ENCODE results near the gene CACNG4.

The CACNG4 gene

DNA sequence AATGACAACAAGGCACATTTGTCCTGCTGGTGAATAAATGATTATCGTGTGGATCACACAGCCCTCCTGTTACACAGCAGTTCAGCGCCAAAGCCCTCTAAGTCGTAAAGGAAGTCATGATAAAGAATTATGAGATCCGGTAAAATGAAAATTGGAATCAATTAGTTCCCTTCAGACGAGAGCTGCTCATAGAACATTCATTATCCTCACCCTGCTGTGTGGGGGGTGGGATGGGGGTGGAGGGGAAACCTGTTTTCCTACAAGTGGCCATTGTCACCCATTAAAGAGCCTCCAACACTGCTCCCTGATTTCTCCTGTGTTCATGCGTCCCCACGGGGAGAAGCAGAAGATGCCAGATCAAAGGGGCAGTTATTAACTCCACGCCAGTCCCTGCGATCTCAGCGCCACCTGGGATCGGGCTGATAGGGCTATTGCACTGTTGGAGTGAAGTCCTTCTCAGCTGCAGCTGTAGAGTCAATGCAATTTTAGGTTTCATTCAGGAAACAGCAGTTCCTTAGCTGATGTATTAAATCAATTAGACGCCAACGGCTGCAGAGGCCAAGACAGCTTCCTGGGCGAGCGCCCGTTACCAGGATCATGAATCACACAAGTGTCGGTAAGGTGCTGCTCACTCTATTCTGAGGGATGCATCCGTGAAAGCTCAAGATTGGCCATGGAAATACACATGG, 19.2 kb upstream of the CACNG4 start:
- no peak for DNase-seq

DNA sequence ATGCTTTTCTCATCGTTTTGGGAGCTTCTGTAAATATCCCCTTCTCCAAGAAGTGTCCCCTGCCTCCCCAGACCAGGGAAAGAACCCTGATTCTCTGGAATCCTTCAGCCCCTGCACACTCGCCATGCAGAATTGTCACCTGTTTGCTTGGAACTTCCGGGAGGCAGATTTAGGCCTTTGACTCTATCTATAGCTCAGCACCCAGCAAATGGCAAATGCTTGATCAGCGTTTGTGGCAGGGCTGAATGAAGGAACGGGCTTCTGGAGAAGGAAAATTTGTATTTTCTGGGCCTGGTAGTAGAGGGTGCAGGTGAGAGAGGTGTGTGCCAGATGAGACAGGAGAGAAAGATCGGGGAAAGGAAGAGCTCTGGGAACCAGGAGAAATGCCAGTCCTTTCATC, 18.3 kb upstream of the CACNG4 start:
- no peak for DNase-seq

DNA sequence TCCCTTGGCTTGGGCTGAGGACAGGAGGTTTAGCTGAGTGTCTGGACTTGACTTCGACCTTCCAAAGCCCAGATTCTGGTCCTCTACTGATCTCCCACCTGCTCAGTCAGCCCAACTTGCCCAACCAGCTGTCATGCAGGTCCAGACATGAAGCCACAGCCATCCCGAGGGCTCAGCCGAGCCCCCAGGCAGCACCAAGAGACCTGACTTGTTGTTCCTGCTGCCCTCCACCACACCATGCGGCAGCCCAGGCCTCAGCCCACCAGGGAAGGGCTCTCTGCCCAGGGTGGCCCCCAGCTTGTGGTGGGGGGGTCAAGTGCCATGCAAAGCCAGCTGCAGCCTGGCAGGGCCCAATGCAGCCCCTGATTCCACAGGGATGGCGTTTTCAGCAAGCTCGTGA, 17.2 kb upstream of the CACNG4 start:
- no peak for DNase-seq

DNA sequence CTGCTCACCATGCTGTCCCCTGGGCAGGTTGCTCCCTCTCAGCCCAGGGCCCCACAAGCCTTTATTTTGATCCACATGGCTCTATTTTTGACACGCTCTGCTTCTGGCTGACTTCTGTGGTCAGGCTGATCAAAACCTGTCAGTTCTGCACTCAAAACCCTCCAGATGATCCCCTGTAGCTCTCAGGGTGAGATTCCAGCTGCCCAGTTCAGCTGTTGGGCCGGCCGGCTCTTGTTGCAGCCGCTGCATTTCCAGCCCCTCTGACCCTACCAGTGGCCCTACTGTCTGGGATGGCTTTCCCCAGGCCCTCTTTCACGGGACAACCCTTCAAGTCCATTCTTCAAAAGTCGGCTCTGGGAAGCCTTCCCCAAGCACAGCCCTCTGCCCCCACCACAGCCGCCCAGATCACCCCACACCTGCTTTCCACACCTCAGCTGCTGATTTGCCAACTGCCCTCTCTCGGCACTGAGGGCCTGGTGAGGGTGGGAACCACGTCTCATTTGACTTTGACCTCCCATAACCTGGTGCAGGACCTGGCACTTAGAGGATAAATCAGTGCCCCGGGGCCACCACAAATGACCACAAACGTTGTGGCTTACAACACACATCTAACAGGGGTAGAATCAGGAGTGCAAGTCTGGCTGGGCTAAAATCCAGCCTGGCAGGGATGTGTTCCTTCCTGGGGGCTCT, 16.3 kb upstream of the CACNG4 start:
- no peak for DNase-seq

DNA sequence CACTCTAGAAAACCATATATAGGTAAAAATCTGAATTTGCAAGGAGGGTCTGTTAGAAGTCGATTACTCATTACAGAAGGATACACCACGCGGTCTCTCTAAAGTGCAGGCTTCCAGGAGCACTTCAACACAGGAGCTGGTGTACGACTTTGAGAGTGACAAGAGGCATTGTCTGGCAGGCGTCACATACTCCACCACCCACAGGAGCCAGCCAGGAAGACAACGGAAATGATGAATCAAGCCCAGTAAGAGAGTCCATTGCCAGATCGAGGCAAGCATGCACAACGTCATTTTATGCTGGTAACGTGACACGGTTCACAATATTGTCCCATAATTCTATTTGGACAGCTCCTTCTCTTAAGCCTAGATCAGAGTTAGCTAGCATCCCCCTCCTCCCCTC, 15.0 kb upstream of the CACNG4 start:
- DNase-seq, result no peak

DNA sequence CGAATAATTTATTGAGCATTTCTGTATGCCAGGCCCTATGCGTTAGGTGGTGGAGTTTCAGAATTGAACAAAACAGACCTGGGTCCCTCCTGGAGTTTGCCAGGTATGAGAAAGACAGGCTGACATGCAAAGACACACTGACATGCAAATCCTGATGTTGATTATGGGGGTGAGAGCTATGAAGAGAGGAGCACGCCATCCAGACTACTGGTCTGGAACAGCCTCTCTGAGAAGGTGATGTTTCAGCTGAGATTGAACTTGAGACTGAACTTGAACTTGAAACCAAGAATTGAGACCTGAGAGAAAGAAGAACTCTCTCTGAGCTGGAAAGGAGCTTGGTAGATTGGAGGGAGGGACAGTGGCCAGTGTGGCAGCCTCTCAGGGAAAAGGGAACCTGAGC, 14.2 kb upstream of the CACNG4 start:
- DNase-seq, result no peak

DNA sequence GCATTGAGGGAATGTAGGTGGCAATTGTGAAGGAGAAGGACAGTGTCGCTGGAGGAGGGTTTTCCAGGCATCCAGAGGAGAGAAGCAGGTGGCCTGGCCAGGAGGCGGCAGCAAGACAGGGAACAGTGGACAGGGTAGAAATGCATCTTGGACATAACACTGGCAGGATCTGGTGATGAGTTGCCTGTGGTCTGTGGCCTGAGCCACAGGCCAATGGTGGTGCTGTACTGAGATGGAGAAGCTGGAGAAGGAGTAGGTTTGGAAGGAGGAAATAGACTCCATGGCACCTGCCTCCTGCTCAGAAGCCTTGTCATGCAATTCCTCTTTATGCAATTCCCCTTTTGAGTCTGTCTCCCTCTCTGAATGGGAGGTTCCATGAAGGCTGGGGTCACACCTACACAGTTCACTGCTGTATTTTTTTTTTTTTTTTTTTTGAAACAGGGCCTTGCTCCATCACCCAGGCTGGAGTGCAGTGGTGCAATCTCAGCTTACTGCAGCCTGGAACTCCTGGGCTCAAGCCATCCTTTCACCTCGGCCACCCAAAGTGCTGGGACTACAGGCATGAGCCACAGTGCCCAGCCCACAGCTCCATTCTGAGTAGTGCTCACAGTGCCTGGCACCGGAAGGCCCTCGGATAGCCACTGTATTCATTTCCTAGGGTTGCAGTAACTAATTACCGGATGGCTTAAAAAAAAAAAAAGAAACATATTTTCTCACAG, 13.5 kb upstream of the CACNG4 start:
- no peak for DNase-seq

DNA sequence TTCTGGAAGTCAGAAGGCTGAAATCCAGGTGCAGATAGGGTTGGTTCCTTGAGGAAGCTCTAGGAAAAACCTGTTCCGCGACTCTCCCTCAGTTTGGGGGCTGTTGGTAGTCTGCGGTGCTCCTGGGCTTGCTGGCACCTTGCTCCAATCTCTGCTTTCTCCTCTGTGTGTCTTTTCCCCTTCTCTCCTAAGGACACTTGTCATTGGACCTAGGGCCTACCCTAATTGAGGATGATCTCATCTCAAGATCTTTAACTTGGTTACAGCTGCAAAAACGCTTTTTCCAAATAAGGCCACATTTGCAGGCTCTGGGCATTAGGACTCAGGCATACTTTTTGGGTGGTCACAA, 12.9 kb upstream of the CACNG4 start:
- DNase-seq, result no peak

DNA sequence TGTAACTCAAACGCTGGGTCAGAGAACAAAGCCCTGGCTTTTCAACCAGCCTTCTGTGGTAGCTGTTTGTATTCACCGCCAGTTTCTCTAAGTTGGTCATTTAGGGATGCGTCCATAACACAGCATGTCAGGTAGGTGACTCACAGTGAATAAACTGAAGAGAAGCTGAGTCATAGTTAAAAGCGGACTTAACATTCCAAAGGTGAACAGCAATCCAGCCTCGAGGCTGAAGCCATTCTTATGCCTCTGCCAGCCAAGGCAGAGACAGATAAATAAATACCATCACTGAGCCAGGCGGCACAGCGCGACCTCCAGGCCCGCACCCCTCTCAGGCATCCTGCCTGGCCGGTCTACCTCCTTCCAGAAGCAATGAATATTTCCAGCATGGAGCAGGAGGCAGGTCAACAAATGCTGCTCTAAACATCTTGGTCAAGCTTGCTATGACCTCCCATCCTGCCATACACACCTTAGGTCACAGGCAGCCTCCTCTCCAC, 12.4 kb upstream of the CACNG4 start:
- DNase-seq, result no peak

DNA sequence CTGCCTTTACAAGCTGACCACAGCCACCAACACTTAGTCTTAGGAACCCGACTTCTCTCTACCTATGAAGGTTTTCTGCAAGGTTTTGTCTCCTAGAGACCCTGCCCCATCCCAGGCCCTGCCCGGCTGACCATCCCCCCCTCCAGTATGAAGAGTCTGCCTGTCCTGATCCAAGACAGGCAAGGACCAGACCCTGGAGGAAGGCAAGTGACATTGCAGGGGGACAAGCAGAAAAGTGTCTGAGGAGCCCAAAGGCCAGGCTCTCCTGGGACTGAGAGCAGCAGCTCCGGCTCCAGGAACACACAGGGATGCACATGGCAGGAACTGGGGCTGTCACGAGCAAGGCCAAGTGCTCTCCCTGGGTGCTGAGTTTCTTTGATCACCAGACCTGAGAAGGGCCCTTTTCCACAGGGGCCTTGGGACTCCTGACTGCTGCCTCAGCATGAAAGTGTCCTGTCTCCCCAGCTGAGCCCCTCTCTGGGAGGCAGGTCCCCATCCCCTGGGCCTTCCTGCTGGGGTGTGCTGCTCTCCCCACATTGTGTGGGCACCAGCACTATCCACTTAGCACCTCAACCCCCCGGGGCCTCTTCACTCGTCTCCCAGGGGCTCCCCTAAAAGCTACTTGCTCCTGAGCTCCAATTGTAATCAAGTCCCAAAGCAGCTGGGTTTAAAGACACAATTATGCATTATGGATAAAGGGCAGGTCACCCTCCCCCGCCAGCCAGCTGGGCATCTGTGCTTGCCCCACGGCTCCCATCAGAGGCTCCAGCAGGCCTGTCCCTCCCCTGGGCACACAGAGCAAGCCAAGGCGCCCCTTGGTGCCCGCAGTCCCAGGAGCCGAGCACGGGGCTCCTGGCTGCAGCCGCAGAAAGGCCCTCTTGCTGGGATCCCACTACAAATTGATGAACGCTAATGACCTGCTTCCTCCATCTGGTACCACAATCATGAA, 11.6 kb upstream of the CACNG4 start:
- no peak for DNase-seq

DNA sequence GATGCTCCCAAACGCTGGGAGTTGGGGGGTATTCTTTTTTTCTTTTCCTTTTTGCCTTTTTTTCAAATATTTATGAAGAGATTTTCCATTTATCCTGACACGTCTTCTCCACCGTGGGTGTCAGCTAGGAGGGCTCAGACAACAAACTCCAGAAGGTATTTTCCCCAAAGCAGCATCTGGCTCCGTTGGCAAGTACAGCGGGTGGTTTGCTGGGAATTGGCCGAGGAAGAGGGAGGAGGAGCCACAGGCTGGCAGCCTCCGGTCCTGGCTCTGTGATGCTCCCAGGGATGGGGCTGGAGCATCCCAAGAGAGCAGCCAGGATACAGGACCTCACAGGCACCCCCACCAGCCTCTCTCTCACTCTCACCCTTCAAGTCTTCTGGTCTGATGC, 10.9 kb upstream of the CACNG4 start:
- DNase-seq, result no peak

DNA sequence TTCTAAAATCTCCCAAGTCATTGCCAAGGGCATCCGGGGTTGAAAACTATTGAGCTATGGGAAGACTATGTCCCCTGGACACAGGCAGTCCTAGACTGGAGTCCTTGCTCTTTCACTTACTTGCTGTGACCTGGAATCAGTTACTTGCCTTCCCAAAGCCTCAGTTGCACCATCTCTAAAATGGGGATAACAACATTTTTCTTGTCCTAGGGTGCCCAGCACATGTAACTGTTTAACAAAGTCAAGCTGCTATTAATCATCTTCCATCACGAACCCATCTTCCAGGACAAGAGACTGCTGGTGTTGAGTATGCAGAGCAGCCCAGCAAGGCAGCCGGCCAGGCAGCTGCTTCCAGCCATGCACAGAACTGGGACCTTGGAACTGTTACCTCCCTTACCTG, 9.9 kb upstream of the CACNG4 start:
- no peak for DNase-seq

DNA sequence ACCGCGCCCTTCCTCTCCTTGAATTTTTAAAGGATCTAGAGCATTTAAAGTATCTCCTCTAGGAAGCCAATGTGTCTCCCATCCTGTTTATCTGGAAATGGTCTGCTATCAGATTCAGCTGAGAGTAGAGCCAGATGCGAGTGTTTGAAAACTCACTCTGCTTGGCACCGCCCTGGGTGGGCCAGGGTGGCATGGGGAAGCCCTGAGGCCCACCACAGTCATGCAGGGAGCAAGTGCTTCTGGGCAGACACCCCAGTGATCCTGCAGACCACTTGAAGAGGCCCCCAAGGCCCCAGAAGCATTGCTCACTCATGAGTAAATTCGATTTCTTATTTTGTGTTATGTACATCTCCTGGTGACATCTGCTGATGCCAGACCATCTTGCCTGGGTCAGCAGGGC, 8.7 kb upstream of the CACNG4 start:
- DNase-seq, result no peak

DNA sequence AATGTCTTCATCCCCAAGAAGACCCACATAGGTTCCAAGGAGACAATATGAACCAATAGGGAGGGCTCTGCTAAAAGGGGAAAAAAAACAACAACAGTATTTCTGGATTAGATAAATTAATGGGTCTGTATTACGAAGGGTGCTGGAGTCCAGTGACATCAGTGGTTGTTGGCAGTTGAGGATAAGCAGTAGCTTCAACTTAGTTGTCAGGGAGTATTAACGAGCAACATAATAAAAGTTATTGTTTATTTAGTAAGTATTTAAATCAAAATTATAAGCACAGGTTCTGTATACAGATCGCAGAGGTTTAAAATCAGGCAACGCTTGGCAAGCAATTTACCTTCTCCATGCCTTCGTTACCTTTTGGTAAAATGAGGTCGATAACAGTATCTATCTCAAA, 7.6 kb upstream of the CACNG4 start:
- DNase-seq, result no peak

DNA sequence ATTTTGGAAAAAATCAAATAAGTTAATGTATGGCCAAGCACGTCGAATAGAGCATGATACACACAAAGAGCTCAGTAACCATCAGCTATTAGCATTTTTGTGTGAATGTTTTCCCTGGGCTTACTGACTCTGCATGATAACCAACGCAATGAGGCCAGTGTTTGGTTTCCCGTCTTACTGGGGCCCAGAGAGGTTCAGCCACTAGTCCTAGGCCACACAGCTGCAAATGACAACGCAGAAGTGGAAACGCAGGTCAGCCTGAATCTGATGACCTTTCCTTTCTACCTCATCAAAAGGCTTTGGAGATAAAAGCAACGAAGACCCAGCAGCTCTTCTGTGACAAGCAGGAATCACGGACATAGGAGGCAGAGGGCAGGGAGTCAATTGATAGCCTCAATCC, 7.2 kb upstream of the CACNG4 start:
- no peak for DNase-seq

DNA sequence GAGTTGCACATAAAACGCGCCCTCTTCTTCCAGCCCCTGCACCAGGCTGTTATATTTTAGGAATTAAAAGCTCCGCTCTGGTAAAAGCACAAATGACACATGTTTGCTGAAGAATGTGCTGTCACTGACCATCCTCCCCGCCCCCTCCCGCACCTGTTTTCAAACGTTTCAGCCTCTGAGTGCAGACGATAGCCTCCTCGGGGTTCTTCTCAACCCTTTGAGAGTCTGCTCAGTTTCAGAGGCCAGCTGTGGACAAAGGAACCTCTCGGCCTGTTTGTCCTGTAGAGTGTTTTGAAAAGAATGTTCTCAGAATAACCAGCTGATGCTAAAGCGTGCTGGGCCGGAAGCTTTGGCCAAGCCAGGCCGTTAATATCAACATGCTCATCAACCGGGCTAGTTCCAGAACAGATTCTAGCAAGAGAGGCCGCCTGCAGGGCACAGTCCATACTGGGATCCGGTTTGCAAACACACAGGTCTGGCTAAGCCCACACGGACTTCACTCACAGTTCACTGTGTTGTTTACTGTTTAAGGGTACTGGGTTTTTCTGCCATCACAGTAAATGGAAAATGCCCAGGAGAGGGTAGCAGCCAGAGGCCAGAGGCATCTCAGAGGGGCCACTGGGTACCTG, 6.4 kb upstream of the CACNG4 start:
- no peak for DNase-seq

DNA sequence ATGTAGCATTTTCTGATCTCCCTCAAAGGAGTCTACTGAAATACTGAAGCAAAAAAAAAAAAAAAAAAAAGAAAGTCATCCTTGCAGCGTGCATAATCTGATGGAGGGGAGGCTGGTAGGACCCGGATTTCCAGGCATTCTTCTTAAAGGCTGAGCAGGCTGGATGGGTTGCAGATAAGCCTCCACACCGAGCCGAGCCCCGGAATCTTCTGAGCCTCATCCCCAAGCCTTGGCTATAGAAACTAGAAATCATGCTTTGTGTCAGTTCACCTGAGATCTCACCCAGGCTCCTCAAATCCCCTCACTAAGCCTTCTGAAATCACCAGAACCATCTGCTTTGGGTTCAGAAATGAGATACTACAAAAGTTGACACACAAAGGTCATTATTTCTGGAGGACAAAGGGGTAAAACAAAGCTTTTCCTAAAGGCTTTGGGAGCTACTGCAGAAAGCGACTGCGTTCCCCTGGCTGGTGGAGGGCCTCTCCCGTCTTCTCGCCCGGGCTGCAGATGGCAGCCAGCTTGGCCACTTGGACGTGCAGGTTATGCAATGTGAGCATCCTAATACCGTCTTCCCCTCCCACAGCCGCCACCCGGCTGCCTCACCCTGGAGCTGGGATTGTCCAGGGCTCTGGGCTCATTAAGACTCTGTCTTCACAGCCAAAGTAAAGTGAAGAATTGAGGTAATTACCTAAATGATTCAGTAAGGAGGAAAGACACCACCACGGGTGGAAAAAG, 4.7 kb upstream of the CACNG4 start:
- DNase-seq, result no peak

DNA sequence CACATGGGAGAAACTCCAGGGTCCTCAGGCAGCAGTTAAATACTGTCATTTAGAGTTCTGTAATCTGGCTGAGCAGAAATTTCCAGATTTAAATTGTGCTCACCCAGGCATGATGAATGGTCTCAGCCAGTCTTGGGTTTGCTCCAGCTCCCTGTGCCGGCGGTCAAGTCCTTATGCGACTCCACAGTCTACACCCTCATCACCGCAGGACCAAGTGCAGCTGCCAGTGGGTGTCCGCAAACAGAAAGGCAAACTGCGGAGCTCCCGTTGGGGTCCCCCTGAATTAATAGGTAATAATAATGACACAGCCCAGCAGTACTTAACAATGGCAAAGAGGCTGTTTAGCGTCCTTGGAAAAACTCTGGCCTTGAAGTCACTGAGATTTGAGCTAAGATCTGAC, 3.9 kb upstream of the CACNG4 start:
- DNase-seq, result no peak

DNA sequence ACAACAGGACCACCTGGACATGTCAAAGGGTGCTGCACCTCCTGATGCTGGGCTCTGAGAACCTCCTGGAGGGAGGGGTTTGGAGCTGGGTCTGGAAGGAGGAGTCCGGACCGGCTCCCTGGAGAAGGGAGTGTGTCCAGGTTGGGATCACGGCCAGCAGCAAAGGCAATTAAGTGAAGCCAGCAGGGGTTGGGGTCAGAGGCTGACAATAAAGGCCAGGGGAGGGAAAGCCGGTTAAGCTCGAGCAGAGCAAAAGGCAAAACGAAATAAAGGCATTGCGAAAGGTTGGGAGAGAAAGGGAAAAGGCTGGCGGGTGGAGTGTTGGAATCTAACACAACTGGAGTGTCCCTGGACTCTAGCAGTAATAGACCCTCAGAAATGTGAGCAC, 992 bp upstream of the CACNG4 start:
- DNase-seq, result no peak

DNA sequence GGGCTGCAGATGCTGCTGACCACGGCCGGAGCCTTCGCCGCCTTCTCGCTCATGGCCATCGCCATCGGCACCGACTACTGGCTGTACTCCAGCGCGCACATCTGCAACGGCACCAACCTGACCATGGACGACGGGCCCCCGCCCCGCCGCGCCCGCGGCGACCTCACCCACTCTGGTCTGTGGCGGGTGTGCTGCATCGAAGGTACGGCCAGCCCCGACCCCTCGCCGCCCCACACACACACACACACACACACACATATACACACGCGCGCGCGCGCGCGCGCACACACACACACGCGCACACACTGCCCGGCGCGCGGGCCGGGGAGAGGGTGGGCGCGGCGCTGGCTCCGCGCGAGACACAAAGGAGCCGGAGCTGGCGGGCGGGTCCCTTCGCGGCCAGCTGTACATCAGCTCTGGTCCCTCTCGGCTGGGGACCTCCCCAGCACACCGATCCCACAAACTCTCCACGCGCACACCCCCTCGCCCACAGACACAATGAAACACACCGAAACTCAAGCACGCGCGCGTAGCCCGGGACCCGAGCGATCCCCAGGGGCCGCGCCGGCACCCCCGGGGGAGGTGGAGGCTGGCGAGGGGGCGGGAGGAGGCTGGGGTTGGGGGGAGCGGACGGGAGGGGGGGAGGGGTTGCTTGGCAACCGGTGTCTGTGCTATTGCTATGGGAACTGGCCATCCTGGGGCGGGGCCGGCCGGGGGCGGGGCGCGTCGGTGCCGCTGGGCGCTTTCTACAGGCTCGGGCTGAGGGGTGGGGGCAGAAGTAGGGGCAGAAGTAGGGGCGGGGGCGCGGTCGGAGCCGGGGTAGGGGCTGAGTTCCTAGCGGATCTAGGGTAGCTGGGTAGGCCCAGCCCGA, 658 bp downstream of the CACNG4 start:
- DNase-seq, result peak; percentile 11

DNA sequence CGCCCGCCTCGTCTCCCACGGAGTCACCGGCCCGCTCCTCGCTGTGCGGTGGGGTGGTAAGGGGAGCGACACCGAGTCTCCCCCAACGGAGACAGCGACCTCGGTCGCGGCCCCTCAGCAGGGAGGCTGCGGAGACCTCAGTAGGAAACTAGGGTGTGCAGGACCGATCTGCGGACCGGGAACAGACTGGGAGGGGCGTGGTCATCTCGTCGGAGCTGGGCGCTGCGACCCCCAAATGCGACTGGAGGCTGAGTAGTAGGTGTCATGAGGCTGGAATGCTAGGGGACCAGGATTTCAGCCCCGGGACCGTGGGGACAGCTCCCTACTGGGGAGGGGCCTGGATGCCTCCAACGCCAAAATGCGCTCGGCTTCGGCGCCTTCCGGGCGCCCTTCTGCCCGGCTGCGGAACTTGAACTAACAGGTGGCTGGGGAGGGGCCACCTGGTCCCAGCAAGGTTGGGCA, 1.3 kb downstream of the CACNG4 start:
- no peak for DNase-seq
